Stimulated activated naive CD4-positive, alpha-beta T cell (primary cell): ENCODE results near the gene MAP7.
"Not testable (repeated sequence)": the region's sequence is repeated elsewhere in the genome, so short reads cannot be mapped to it uniquely, and the experiment has no call there.

ENCODE experiments used
- DNase-seq, 6 experiments: peaks; one replicate each; lab custom pipeline; 2025; lab: John Stamatoyannopoulos, UW

MAP7 gene

GRCh38 chr6:136337121-136337520, 213.1 kb downstream of the MAP7 start:
- no peak for DNase-seq

DNA sequence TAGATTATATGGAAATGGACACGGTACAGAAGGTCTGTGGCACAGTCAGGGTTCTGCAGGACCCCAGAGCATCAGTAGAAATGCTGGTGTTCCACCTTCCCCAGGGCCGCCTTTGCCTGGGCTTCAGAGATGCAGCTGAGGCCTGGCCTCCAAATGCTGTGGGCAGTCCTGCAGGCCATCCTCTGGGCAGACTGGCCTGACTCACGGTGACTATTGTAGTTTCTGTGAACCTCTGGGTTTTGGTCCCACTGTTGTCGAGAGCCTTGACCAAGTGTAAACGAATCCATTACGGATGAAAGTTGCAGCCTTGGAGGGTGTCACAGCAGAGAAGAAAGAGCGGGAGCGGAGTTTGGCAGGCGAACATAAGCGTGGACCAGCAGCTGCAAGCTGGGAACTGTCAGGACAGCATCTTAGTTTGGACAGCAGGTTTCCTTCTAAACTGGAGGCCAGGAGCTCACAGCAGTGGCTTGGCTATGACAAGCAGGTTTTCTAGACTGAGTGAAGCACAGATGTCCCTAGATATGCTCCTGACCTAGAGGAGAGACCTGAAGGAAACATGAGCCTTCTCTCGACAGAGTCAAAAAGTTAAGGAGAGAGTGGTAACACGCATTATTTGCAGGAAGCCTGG, 214.4 kb downstream of the MAP7 start:
- DNase-seq = no peak

DNA sequence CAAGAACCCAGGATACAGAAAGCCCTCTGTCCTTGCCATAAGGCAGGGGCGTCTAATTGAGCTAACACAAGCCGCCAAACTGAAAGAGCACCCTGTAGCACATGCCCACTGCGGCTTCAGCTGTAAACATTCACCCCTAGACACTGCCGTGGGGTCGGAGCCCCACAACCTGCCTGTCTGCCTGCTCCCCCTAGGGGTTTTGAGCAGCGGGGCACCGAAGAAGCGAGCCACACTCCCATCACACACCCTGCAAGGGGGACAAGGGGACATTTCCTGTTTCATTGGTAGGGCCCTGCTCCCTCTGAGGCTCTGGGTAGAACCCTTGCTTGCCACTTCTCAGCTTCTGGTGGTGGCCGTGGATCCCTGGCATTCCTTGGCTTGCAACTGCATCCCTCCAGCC, 215.4 kb downstream of the MAP7 start:
- no peak for DNase-seq

- no peak for DNase-seq
These were observed 215.8 kb downstream of the MAP7 start for GRCh38 chr6:136334465-136334846.

GRCh38 chr6:136333824-136334464, 216.3 kb downstream of the MAP7 start:
- no peak for DNase-seq

GRCh38 chr6:136331461-136331860, 218.8 kb downstream of the MAP7 start:
- DNase-seq = no peak

GRCh38 chr6:136330634-136331033, 219.6 kb downstream of the MAP7 start:
- no peak for DNase-seq

GRCh38 chr6:136326038-136326553, 224.1 kb downstream of the MAP7 start:
- no peak for DNase-seq

DNA sequence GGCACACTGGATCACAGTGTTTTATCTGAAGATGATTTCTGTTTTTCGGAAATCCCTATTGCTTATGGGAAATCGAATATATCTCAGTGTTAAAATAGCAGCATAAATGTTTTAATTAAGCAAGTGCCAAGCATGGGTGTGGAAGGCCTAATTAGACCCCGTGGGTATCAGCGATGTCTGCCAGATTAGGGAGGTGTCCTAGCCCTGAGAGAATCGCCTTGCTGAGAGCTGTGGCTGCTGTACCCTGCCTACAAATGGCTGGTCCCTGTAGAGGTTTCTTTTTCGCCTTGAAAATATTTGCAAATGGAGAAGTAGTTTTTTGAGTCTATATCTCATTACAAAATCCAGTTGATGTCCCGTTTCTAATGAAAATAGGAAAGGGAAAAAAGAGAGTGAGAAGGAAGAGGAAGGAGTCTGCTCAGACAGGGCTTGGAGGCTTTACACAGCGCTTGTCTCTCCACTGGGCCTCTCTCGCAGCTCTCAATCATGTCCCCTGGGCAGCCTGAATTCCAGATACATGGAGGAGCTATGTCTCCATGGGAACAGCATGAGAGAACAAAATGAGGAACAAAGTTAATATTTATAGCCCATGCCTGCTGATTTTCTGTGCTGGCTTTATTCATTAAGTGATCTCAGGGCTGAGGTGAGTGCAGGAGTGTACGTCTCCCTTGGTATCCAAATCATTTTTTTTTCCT, 225.4 kb downstream of the MAP7 start:
- DNase-seq = no peak

DNA sequence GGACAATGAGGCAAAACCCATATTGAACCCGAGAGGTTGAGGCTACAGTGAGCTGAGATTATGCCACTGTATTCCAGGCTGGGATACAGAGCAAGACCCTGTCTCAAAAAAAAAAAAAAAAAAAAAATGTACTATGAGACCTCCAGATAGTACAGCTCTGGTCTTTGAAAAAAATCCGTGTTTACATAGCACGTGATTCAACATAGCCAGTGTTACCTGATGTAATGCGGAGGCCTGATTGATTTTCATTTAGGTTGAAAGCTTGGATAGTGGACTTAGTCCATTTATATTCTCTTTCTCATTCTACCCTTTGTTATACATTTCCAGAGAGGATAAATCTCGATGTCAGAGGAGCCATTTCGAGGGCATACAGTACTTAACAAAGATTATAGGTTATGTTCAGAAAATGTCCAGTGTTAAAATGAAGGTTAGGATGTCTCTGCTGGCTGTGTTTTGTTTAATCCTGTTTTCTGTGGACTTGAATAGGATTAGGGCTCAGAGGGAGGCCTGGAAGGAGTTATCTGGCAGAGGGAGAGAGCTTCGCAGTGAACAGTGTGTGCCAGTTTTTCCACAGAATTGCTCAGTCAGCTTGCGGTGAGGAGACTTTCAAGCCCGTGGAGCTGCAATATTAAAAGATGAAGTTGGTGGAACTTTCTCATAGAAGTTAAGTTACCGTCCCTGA, 226.7 kb downstream of the MAP7 start:
- DNase-seq = no peak

GRCh38 chr6:136319732-136320131, 230.5 kb downstream of the MAP7 start:
- no peak for DNase-seq

DNA sequence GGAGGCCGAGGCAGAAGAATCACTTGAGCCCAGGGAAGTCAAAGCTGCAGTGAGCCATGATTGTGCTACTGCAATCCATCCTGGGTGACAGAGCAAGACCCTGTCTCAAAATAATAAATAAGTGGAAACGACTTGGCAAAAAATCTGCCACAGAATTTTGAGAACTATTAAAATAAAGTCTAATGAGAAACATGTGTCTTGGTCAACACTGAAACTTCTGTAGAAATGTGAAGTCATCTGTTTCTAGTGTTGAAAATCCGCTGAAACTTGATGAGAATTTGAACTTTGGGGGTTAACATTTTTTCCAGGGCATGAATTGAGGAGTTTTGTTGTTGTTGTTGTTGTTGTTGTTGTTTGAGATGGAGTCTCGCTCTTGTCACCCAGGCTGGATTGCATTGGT, 231.5 kb downstream of the MAP7 start:
- no peak for DNase-seq

- DNase-seq = no peak
These were observed 232.3 kb downstream of the MAP7 start for GRCh38 chr6:136317971-136318370.

GRCh38 chr6:136317021-136317694, 233.1 kb downstream of the MAP7 start:
- peak; percentile 11 to 76 (median 48) for DNase-seq

GRCh38 chr6:136315594-136315993, 234.6 kb downstream of the MAP7 start:
- no peak for DNase-seq

DNA sequence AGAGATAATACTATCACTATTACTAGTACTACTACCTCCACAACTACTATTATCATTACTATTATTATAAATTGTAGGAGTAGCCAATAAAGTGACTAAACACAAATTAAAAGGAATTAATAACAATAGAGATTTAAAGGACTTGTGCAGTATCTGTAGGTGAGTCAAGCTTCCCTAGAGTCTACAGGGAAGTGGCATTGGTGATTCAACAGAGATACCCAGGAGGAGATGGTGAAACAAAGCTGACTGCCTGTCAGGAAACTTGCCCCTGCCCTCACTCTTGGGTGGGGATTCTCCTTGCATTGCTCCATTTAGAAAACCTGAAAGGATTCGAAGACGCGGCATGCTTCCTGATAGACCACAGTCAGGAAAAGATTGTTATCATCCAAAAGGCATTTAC, 237.2 kb downstream of the MAP7 start:
- no peak for DNase-seq

DNA sequence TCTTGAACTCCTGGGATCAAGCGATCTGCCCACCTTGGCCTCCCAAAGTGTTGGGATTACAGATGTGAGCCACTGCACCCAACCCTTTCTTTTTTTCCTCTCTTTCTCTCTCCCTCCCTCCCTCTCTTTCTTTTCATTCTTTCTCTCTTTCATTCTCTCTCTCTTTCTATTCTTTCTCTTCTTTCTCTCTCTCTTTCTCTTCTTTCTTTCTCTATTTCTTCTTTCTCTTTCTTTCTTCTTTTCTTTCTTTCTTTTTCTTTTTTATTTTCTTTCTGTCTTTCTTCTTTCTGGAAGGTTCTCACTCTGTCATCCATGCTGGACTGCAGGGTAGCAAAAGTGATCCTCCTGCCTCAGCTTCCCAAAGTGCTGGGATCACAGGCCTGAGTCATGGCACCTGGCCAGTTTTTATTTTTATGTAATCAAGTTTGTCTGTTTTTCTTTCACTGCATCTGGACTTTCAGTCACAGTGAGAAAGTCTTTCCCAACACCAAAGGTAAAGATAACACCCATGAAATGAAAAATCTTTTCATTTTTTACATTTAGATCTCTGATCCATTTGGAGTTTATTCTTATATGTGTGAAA, 240.4 kb downstream of the MAP7 start:
- DNase-seq = no peak

DNA sequence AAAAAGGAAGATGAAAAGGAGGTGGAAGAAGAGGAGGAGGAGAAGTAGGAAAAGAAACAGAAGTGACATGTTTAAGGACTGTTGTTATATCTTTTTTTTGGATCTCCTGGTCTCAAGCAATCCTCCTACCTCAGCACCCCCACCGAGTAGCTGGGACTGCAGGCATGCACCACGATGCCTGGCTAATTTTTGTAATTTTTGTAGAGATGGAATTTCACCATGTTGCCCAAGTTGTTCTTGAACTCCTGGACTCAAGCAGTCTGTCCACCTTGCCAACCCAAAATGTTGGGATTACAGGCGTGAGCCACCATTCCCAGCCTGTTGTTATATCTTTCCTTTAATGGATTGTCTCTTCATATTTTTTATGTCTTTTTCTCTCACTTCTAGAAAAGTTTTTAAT, 241.1 kb downstream of the MAP7 start:
- no peak for DNase-seq

GRCh38 chr6:136308469-136308868, 241.8 kb downstream of the MAP7 start:
- DNase-seq = not testable (repeated sequence)

DNA sequence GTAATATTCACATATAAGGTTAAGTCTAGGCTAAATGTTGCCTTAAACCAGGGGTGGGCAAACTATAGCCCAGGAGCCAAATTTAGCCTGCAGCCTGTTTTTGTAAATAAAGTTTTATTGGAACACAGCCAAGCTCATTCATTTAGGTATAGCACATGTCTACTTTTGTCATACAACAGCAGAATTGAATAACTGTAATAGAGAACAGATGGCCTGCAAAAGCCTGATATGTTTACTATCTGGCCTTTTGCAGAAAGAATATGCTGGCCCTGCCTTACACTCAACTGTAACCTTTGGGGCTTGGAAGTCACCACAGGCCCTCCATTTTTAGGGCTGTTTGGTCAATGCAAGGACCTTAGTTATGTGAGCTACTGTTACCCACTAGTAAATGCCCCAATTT, 242.9 kb downstream of the MAP7 start:
- DNase-seq = no peak

DNA sequence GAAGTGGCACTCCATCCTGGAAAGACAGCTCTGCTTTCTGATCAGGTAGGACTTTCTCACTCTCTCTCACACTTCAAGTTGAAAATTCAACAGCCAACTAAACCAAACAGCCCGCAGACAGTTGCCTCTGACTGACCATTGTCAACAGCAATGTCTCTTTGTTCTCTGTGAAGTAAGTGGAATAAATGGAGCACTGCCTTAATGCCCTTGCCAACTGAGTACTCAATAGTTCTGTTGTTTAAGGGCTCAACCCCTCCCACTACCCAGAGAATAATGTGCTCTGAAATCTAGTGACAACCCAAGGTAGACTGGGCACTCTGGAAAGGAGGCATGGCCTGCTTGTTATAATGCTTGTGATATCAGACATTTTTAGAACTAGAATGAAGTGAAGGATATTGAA, 243.8 kb downstream of the MAP7 start:
- DNase-seq = no peak

- no peak for DNase-seq
These were observed 245.8 kb downstream of the MAP7 start for GRCh38 chr6:136304410-136304809.
